A549 (cell line): ENCODE measurements around the gene SCYGR3. TPM values are rescaled to one million over a fixed set of nuclear protein-coding genes. Genes with fewer than 3 reads are reported as not detected.

Experiments
- ATAC-seq, 2 experiments: fragments of 200-7000 bp in 1 of 2; fragments of >200 bp in 1 of 2; cut with Nextera tagmentation in 1 of 2; cut with Tn5 transposase in 1 of 2; 3 replicates each; pipeline versions ENCODE4 v1.8.0 to v1.9.1; 2018 to 2020; ENCODE audit warnings: mild to moderate bottlenecking in 1 of 2, moderate library complexity in 1 of 2
- CTCF ChIA-PET: fragments of 300-600 bp; sonication (Branson Sonifier 250); formaldehyde crosslinking; extraction: SDS; loops from one replicate; lab custom pipeline; 2021; ENCODE audit warnings: antibody characterized with exemption, inconsistent platforms; lab: Yijun Ruan, JAX
- POLR2A ChIA-PET: fragments of 350-600 bp; formaldehyde crosslinking; extraction: SDS; loops from one replicate; lab custom pipeline; 2021; ENCODE audit warnings: antibody characterized with exemption, inconsistent platforms; lab: Yijun Ruan, JAX
- DNase-seq, 2 experiments: peaks; one replicate each; pipeline versions ENCODE4 v3.0.0 to v3.0.0-alpha.2; 2011 to 2016; ENCODE audit warnings: low read depth in 1 of 2, low spot score in 1 of 2
- FAIRE-seq: peaks from 2 replicates; lab custom pipeline; 2011; peaks lifted over from hg19 to GRCh38; lab: Jason Lieb, UNC
- H3K27ac ChIP-seq, 2 experiments: fragments of >200 bp; sonication (Bioruptor Twin); formaldehyde crosslinking; 3 replicates each; pipeline ENCODE4 v1.5.1; 2016 to 2017
- H3K4me1 ChIP-seq: fragments of >200 bp; sonication (Bioruptor Twin); formaldehyde crosslinking; 3 replicates; pipeline ENCODE4 v1.6.1; 2016
- H3K4me2 ChIP-seq: fragments of >200 bp; sonication (Bioruptor Twin); formaldehyde crosslinking; 3 replicates; pipeline ENCODE4 v1.6.1; 2016
- H3K4me3 ChIP-seq: fragments of >200 bp; sonication (Bioruptor Twin); formaldehyde crosslinking; 3 replicates; pipeline ENCODE4 v1.5.1; 2016
- H3K9me3 ChIP-seq: fragments of >200 bp; sonication (Bioruptor Twin); formaldehyde crosslinking; 3 replicates; pipeline ENCODE4 v1.6.1; 2016
- BHLHE40 ChIP-seq: IDR thresholded peaks from 2 replicates; pipeline ENCODE4 v1.6.1; 2012; ENCODE audit warnings: low read depth, low read length, inconsistent platforms
- CBX8 ChIP-seq: fragments of 200-600 bp; sonication (generic); IDR thresholded peaks from 2 replicates; pipeline ENCODE4 v1.6.1; 2016
- CEBPB ChIP-seq, 2 experiments: fragments of >200 bp in 1 of 2; sonication (Bioruptor Twin) in 1 of 2; formaldehyde crosslinking in 1 of 2; IDR thresholded peaks; 2 replicates each; pipeline ENCODE4 v1.6.1; 2012 to 2016
- EHMT2 ChIP-seq: fragments of 200-600 bp; sonication (generic); IDR thresholded peaks from 2 replicates; pipeline ENCODE4 v1.6.1; 2016; ENCODE audit warnings: antibody characterized with exemption, low read depth, mild to moderate bottlenecking, moderate library complexity
- FOSB ChIP-seq: fragments of 250-450 bp; sonication (Bioruptor Pico); IDR thresholded peaks from 2 replicates; pipeline ENCODE4 v1.5.0; 2020; ENCODE audit warnings: mild to moderate bottlenecking, moderate library complexity
- HOXA7 ChIP-seq: fragments of 250-450 bp; sonication (Bioruptor Pico); IDR thresholded peaks from 2 replicates; pipeline ENCODE4 v1.5.0; 2020; ENCODE audit warnings: mild to moderate bottlenecking, moderate library complexity
- KDM5A ChIP-seq: fragments of 200-600 bp; sonication (generic); IDR thresholded peaks from 2 replicates; pipeline ENCODE4 v1.6.1; 2016; ENCODE audit warnings: antibody characterized with exemption, mild to moderate bottlenecking
- MAFK ChIP-seq: fragments of 450-650 bp; IDR thresholded peaks from 2 replicates; pipeline ENCODE4 v1.6.1; 2014; ENCODE audit not compliant: partially characterized antibody
- PHF8 ChIP-seq: fragments of 200-600 bp; sonication (generic); IDR thresholded peaks from 2 replicates; pipeline ENCODE4 v1.6.1; 2016; ENCODE audit warnings: low read depth, mild to moderate bottlenecking, antibody characterized with exemption, moderate library complexity, borderline replicate concordance
- RNF2 ChIP-seq: fragments of 200-600 bp; sonication (generic); IDR thresholded peaks from 2 replicates; pipeline ENCODE4 v1.6.1; 2016; ENCODE audit warnings: low read depth, mild to moderate bottlenecking, antibody characterized with exemption, moderate library complexity, borderline replicate concordance
- SREBF2 ChIP-seq: fragments of 450-650 bp; IDR thresholded peaks from 2 replicates; pipeline ENCODE4 v1.6.1; 2014; ENCODE audit warnings: mild to moderate bottlenecking, moderate library complexity
- ZNF302 ChIP-seq: fragments of 250-450 bp; sonication (Bioruptor Pico); IDR thresholded peaks from 2 replicates; pipeline ENCODE4 v1.9.0; 2021; ENCODE audit warnings: inconsistent platforms, mild to moderate bottlenecking, moderate library complexity
- WGBS: methylation state at CpG from one replicate; pipeline ENCODE4 v1.1.6; 2017; ENCODE audit errors: missing lambda C conversion rate; 5-methylcytosine and 5-hydroxymethylcytosine counted together
- polyA minus RNA-seq: library from RNA; depleted of rRNA, polyadenylated mRNA; stranded (reverse); fragments of >200 nt; gene quantifications from 2 replicates; pipeline ENCODE4 v1.2.3, GENCODE V29; 2011; rRNA and poly(A)+ RNA removed
- polyA plus RNA-seq, 4 experiments: library from polyadenylated mRNA; depleted of rRNA in 3 of 4; stranded (reverse); fragments of >200 nt; fragmentation: RNase III in 1 of 4; extraction: RNeasy Plus Mini Kit Qiagen cat#74134 plus additional on column Dnase treatment in 1 of 4; gene quantifications; 2 replicates in 3 of 4; 3 replicates in 1 of 4; pipeline ENCODE4 v1.2.3, GENCODE V29; 2011 to 2017
- TF ChIP-seq, protein P1 (sequence below): fragments of 250-450 bp; sonication (Bioruptor Pico); IDR thresholded peaks from 2 replicates; pipeline ENCODE4 v1.5.0; 2021; ENCODE audit warnings: mild to moderate bottlenecking, moderate library complexity, borderline replicate concordance
- TF ChIP-seq, protein P2 (sequence below): fragments of 200-600 bp; sonication (generic); IDR thresholded peaks from 2 replicates; pipeline ENCODE4 v1.6.1; 2016; ENCODE audit warnings: antibody characterized with exemption, mild to moderate bottlenecking, moderate library complexity

Gene SCYGR3, protein sequence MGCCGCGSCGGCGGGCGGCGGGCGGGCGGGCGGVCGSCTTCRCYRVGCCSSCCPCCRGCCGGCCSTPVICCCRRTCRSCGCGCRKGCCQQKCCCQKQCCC
- polyA plus RNA-seq (2011; rRNA removed) (not detected in 2 replicates), polyA plus RNA-seq (2017; fragmentation: RNase III; extraction: RNeasy Plus Mini Kit Qiagen cat#74134 plus additional on column Dnase treatment) (not detected in 3 replicates), polyA minus RNA-seq (not detected in 2 replicates)
- polyA plus RNA-seq (2012; cell fraction: cytosol; rRNA removed), result not detected in 2 replicates
- polyA plus RNA-seq (2012; cell fraction: nucleus; rRNA removed), result not detected in 2 replicates

DNA sequence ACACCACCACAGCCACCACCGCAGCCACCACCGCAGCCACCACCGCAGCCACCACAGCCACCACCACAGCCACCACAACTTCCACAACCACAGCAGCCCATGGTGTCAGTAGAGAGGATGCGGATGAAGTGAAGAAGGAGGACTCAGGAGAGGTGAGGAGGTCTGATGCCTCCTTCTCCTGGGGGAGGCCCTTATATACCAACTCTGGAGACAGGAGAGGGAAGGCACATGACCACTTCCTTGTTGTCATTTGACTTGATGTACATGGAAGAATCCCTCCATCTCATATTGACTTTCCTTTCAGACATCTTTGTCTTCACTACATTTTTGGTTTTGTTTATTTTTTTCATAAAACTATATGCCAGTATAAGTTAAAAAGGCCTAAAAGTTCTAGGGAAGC is at the start of gene SCYGR3:
Gene SCYGR3 (minus strand): TSS at position 101 of the 400 bp plus-strand sequence. CDS start 0 bp downstream, at position 101.
- H3K27ac ChIP-seq, result no peak within 1 kb of the TSS
- no peak for DNase-seq
- no peak for ATAC-seq
- ChIA-PET CTCF (interaction anchor here (1.0 kb wide), 1 partner anchor 30 kb away, joined by 3 read pairs; no protein-coding TSS in a partner anchor), POLR2A (no interaction called here)
- H3K4me3 ChIP-seq, result no peak within 1 kb of the TSS
- 100% methylated on average over 3 of the region's 4 CpGs for WGBS
- no peaks in the 10 kb centered on the region for H3K9me3 ChIP-seq
- H3K4me1 ChIP-seq, result no peaks in the 10 kb centered on the region
- no peak for FAIRE-seq
- TF ChIP-seq CEBPB (IDR thresholded peaks at IDR 0.05) (no peak), CBX8 (no peak), EHMT2 (no peak), ZNF302 (no peak), PHF8 (no peak), MAFK (no peak)
- H3K4me2 ChIP-seq, result no peak within 1 kb of the TSS

DNA sequence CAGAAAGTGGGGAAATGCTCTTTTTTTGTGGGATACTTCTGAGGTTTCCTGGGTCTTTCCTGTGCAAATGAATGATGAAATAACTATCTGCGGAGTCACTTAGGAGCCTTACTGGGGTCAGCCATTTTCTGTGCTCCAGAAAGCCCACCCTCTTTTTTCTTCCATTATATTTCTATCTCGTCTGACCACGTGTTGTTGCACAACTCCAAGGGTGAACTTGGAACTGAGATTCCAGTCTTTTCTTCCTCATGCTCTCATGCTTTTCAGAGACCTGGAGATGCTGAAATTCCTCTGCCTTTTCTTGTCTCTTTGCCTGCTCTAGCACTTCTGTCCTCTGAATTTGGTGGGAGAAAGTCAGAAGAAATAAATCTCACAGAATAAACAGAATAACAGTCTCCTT is 47.2 kb upstream of the SCYGR3 start:
- ATAC-seq, result no peak
- ChIA-PET CTCF (interaction anchor here (1.4 to 1.8 kb wide), 2 partner anchors 105 to 200 kb away, joined by 7 to 11 read pairs; no protein-coding TSS in a partner anchor), POLR2A (no interaction called here)

DNA sequence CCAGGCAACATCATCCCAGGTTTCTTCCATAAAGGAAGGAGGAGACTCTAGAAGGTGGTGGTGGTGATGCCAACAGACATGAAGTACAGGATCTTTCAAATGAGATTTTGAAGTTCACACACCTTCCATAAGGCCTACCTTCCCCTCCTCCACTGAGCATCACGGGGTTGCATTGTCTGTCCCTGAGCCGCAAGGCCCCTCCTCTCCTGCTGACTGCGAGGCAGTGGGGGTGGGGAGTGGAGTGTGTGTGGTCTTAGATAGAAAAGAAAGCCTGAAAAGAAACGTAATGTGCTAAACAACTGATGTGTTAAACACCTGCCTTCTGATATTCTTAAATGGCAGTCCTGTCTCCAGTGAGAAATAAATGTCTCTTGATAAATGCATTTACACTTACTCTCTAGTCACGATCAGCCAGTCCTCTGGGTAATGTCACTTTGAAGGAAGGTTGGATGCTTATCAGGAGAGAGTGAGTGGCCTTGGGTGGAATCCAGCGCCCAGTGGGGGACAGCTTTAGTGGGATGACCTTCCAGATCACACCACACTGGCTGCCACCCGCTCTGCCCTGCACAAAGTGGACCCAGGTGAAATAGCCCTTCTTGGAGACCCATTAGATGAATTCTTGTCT is 46.5 kb upstream of the SCYGR3 start:
- DNase-seq (no peak), FAIRE-seq (no peak), ATAC-seq (no peak)
- CTCF ChIA-PET, result interaction anchor here (1.3 kb wide), 1 partner anchor 11 kb away, joined by 4 read pairs; no protein-coding TSS in a partner anchor
- POLR2A ChIA-PET, result no interaction called here
- WGBS, result 83% methylated on average over 7 of the region's 7 CpGs
- no peak for TF ChIP-seq BHLHE40
- no peak for TF ChIP-seq RNF2
- TF ChIP-seq HOXA7, result no peak
- TF ChIP-seq, protein P1, sequence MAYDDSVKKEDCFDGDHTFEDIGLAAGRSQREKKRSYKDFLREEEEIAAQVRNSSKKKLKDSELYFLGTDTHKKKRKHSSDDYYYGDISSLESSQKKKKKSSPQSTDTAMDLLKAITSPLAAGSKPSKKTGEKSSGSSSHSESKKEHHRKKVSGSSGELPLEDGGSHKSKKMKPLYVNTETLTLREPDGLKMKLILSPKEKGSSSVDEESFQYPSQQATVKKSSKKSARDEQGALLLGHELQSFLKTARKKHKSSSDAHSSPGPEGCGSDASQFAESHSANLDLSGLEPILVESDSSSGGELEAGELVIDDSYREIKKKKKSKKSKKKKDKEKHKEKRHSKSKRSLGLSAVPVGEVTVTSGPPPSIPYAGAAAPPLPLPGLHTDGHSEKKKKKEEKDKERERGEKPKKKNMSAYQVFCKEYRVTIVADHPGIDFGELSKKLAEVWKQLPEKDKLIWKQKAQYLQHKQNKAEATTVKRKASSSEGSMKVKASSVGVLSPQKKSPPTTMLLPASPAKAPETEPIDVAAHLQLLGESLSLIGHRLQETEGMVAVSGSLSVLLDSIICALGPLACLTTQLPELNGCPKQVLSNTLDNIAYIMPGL, result no peak
- TF ChIP-seq, protein P2, sequence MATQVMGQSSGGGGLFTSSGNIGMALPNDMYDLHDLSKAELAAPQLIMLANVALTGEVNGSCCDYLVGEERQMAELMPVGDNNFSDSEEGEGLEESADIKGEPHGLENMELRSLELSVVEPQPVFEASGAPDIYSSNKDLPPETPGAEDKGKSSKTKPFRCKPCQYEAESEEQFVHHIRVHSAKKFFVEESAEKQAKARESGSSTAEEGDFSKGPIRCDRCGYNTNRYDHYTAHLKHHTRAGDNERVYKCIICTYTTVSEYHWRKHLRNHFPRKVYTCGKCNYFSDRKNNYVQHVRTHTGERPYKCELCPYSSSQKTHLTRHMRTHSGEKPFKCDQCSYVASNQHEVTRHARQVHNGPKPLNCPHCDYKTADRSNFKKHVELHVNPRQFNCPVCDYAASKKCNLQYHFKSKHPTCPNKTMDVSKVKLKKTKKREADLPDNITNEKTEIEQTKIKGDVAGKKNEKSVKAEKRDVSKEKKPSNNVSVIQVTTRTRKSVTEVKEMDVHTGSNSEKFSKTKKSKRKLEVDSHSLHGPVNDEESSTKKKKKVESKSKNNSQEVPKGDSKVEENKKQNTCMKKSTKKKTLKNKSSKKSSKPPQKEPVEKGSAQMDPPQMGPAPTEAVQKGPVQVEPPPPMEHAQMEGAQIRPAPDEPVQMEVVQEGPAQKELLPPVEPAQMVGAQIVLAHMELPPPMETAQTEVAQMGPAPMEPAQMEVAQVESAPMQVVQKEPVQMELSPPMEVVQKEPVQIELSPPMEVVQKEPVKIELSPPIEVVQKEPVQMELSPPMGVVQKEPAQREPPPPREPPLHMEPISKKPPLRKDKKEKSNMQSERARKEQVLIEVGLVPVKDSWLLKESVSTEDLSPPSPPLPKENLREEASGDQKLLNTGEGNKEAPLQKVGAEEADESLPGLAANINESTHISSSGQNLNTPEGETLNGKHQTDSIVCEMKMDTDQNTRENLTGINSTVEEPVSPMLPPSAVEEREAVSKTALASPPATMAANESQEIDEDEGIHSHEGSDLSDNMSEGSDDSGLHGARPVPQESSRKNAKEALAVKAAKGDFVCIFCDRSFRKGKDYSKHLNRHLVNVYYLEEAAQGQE, result no peak
- no peak for TF ChIP-seq FOSB
- no peak for TF ChIP-seq SREBF2
- no peaks in the 10 kb centered on the region for H3K9me3 ChIP-seq
- no peak overlapping the region for H3K4me3 ChIP-seq
- H3K4me2 ChIP-seq, result no peak overlapping the region
- H3K27ac ChIP-seq, result peak overlapping the region; percentile 13 to 57; a peak in 4 of 6 replicates
- H3K4me1 ChIP-seq, result peaks cover 17% of the 10 kb centered on the region

More for the DNA sequence above, 47.2 kb upstream of the SCYGR3 start:
- 71% methylated on average over 3 of the region's 3 CpGs for WGBS
- H3K9me3 ChIP-seq, result no peaks in the 10 kb centered on the region
- no peak overlapping the region for H3K4me2 ChIP-seq
- TF ChIP-seq CEBPB (IDR thresholded peaks at IDR 0.05), result peak in 1 of 2 experiments; percentile 34; a peak in 1 of 4 replicates
- no peak for TF ChIP-seq KDM5A
- TF ChIP-seq, all 56 proteins: peak for 1
- no peak overlapping the region for H3K4me3 ChIP-seq
- FAIRE-seq, result no peak
- peak overlapping the region in 1 of 2 experiments; percentile 57; a peak in 3 of 6 replicates for H3K27ac ChIP-seq
- peaks cover 13% of the 10 kb centered on the region for H3K4me1 ChIP-seq
- DNase-seq, result no peak
